GM12878 (cell line): Measurements from ENCODE around the gene LRP1B.

Source experiments
- EGR1 ChIP-seq, 2 experiments: IDR thresholded peaks; 1 replicate in 1 of 2; 2 replicates in 1 of 2; pipeline ENCODE4 v1.6.1; 2011 to 2012; ENCODE audit warnings: low read depth in 2 of 2, low read length in 2 of 2, borderline replicate concordance in 1 of 2, mild to moderate bottlenecking in 1 of 2, moderate library complexity in 1 of 2
- HDGF ChIP-seq: fragments of 450-650 bp; IDR thresholded peaks from 2 replicates; pipeline ENCODE4 v1.6.1; 2016; ENCODE audit warnings: antibody characterized with exemption
- POLR2A ChIP-seq: IDR thresholded peaks from 2 replicates; pipeline ENCODE4 v1.6.1; 2011; ENCODE audit warnings: low read depth, mild to moderate bottlenecking, low read length
- POLR2AphosphoS5 ChIP-seq: IDR thresholded peaks from 2 replicates; pipeline ENCODE4 v1.6.1; 2011; ENCODE audit warnings: mild to moderate bottlenecking, low read length, inconsistent platforms
- SP1 ChIP-seq: IDR thresholded peaks from one replicate; pipeline ENCODE4 v1.6.1; 2011; ENCODE audit warnings: low read depth, low read length
- SPI1 ChIP-seq: IDR thresholded peaks from 2 replicates; pipeline ENCODE4 v1.6.1; 2011; ENCODE audit warnings: low read depth, mild to moderate bottlenecking, low read length, moderate library complexity, borderline replicate concordance; ENCODE audit not compliant: insufficient read depth
- SRF ChIP-seq, 2 experiments: IDR thresholded peaks; 2 replicates each; pipeline ENCODE4 v1.6.1; 2011; ENCODE audit warnings: low read depth in 2 of 2, low read length in 2 of 2, mild to moderate bottlenecking in 1 of 2, moderate library complexity in 1 of 2
- TAF1 ChIP-seq: IDR thresholded peaks from 2 replicates; pipeline ENCODE4 v1.6.1; 2011; ENCODE audit warnings: mild to moderate bottlenecking, low read depth, low read length, borderline replicate concordance
- TF ChIP-seq, protein P1 (sequence below), 3 experiments: IDR thresholded peaks in 2 of 3; conservative IDR thresholded peaks in 1 of 3; 2 replicates each; pipeline ENCODE4 v1.5.1; 2011; ENCODE audit warnings: low read depth in 3 of 3, low read length in 3 of 3, mild to moderate bottlenecking in 3 of 3, control low read depth in 2 of 3, moderate library complexity in 2 of 3, inconsistent platforms in 1 of 3, mixed read lengths in 1 of 3; ENCODE audit not compliant: control insufficient read depth in 2 of 3, insufficient read depth in 1 of 3; ENCODE audit errors: extremely low read depth in 1 of 3
- TF ChIP-seq, protein P2 (sequence below): fragments of 450-650 bp; IDR thresholded peaks from 2 replicates; pipeline ENCODE4 v1.6.1; 2016; ENCODE audit warnings: mild to moderate bottlenecking, moderate library complexity, borderline replicate concordance

DNA sequence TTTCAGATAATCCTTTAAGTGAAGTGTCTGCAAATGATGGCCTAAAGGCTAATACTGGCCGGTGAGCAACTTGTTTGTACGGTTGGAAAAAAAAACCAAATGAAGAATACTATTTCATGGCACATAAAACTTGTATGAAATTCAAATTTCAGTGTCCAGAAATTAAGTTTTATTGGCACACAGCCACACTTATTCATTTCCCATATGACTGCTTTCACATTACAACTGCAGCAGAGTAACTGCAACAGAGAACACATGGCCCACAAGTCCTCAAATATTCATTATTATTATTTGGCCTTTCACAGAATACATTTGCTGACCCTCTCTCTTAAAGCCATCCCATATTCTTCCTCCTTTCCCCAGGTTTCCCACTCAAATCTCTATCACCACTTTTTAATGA is 1268.6 kb downstream of the LRP1B start:
- no peak for TF ChIP-seq POLR2A
- TF ChIP-seq SP1 = no peak
- TF ChIP-seq SPI1 = no peak
- TF ChIP-seq HDGF = no peak
- TF ChIP-seq, protein P1, sequence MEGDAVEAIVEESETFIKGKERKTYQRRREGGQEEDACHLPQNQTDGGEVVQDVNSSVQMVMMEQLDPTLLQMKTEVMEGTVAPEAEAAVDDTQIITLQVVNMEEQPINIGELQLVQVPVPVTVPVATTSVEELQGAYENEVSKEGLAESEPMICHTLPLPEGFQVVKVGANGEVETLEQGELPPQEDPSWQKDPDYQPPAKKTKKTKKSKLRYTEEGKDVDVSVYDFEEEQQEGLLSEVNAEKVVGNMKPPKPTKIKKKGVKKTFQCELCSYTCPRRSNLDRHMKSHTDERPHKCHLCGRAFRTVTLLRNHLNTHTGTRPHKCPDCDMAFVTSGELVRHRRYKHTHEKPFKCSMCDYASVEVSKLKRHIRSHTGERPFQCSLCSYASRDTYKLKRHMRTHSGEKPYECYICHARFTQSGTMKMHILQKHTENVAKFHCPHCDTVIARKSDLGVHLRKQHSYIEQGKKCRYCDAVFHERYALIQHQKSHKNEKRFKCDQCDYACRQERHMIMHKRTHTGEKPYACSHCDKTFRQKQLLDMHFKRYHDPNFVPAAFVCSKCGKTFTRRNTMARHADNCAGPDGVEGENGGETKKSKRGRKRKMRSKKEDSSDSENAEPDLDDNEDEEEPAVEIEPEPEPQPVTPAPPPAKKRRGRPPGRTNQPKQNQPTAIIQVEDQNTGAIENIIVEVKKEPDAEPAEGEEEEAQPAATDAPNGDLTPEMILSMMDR (IDR thresholded peaks at IDR 0.05 in 2 of 3, conservative IDR thresholded peaks at IDR 0.05 in 1 of 3; ENCODE audit: control insufficient read depth in 2 of 3, extremely low read depth in 1 of 3, insufficient read depth in 1 of 3, low read depth in 3 of 3, low read length in 3 of 3) = no peak
- TF ChIP-seq EGR1 (IDR thresholded peaks at IDR 0.05; ENCODE audit: borderline replicate concordance in 1 of 2, low read depth in 2 of 2, low read length in 2 of 2) = no peak
- no peak for TF ChIP-seq POLR2AphosphoS5
- no peak for TF ChIP-seq TAF1
- TF ChIP-seq SRF (IDR thresholded peaks at IDR 0.05; ENCODE audit: low read depth in 2 of 2, low read length in 2 of 2) = no peak
- TF ChIP-seq, protein P2, sequence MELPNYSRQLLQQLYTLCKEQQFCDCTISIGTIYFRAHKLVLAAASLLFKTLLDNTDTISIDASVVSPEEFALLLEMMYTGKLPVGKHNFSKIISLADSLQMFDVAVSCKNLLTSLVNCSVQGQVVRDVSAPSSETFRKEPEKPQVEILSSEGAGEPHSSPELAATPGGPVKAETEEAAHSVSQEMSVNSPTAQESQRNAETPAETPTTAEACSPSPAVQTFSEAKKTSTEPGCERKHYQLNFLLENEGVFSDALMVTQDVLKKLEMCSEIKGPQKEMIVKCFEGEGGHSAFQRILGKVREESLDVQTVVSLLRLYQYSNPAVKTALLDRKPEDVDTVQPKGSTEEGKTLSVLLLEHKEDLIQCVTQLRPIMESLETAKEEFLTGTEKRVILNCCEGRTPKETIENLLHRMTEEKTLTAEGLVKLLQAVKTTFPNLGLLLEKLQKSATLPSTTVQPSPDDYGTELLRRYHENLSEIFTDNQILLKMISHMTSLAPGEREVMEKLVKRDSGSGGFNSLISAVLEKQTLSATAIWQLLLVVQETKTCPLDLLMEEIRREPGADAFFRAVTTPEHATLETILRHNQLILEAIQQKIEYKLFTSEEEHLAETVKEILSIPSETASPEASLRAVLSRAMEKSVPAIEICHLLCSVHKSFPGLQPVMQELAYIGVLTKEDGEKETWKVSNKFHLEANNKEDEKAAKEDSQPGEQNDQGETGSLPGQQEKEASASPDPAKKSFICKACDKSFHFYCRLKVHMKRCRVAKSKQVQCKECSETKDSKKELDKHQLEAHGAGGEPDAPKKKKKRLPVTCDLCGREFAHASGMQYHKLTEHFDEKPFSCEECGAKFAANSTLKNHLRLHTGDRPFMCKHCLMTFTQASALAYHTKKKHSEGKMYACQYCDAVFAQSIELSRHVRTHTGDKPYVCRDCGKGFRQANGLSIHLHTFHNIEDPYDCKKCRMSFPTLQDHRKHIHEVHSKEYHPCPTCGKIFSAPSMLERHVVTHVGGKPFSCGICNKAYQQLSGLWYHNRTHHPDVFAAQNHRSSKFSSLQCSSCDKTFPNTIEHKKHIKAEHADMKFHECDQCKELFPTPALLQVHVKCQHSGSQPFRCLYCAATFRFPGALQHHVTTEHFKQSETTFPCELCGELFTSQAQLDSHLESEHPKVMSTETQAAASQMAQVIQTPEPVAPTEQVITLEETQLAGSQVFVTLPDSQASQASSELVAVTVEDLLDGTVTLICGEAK = no peak
